ENCODE measurements around the gene SUZ12. TPM values are rescaled to one million over a fixed set of nuclear protein-coding genes. Genes with fewer than 3 reads are reported as not detected.

SUZ12 gene
- total and polyA plus RNA-seq, 9 of the 15 experiments (the other 6 are each of a cell fraction or from before 2014, with no cell fraction given), result 19.5 to 64.3 (median 47.2) TPM

GRCh38 chr17:32006957-32007462, 70.2 kb downstream of the SUZ12 start, which contains the start of gene LRRC37B (continued):
- TF ChIP-seq SPI1 (IDR thresholded peaks at IDR 0.05; ENCODE audit: borderline replicate concordance, low read depth, low read length) (no peak), NRF1 (conservative IDR thresholded peaks at IDR 0.05 in 1 of 2, IDR thresholded peaks at IDR 0.05 in 1 of 2) (peak; percentile 39 to 54; a peak in 3 of 4 replicates), CBX5 (IDR thresholded peaks at IDR 0.05; ENCODE audit: borderline replicate concordance, low read depth) (no peak), PRMT5 (CRISPR knock-in tag; IDR thresholded peaks at IDR 0.05) (no peak), CTBP1 (IDR thresholded peaks at IDR 0.05; ENCODE audit: borderline replicate concordance) (peak; percentile 76), HCFC1 (IDR thresholded peaks at IDR 0.05; ENCODE audit: low read depth, low read length) (peak; percentile 28; the same call in 1 of the 2 replicates), IRF1 (CRISPR knock-in tag; IDR thresholded peaks at IDR 0.05; ENCODE audit: borderline replicate concordance) (no peak), HMGXB4 (CRISPR knock-in tag; IDR thresholded peaks at IDR 0.05) (peak; percentile 86; the same call in 1 of the 2 replicates), DACH1 (IDR thresholded peaks at IDR 0.05; ENCODE audit: partially characterized antibody) (peak; percentile 46), MIER1 (IDR thresholded peaks at IDR 0.05; ENCODE audit: low read depth) (no peak)
- TF ChIP-seq, protein P1, sequence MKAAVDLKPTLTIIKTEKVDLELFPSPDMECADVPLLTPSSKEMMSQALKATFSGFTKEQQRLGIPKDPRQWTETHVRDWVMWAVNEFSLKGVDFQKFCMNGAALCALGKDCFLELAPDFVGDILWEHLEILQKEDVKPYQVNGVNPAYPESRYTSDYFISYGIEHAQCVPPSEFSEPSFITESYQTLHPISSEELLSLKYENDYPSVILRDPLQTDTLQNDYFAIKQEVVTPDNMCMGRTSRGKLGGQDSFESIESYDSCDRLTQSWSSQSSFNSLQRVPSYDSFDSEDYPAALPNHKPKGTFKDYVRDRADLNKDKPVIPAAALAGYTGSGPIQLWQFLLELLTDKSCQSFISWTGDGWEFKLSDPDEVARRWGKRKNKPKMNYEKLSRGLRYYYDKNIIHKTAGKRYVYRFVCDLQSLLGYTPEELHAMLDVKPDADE (conservative IDR thresholded peaks at IDR 0.05; ENCODE audit: control insufficient read depth, low read depth, low read length), result no peak
- TF ChIP-seq, protein P2, sequence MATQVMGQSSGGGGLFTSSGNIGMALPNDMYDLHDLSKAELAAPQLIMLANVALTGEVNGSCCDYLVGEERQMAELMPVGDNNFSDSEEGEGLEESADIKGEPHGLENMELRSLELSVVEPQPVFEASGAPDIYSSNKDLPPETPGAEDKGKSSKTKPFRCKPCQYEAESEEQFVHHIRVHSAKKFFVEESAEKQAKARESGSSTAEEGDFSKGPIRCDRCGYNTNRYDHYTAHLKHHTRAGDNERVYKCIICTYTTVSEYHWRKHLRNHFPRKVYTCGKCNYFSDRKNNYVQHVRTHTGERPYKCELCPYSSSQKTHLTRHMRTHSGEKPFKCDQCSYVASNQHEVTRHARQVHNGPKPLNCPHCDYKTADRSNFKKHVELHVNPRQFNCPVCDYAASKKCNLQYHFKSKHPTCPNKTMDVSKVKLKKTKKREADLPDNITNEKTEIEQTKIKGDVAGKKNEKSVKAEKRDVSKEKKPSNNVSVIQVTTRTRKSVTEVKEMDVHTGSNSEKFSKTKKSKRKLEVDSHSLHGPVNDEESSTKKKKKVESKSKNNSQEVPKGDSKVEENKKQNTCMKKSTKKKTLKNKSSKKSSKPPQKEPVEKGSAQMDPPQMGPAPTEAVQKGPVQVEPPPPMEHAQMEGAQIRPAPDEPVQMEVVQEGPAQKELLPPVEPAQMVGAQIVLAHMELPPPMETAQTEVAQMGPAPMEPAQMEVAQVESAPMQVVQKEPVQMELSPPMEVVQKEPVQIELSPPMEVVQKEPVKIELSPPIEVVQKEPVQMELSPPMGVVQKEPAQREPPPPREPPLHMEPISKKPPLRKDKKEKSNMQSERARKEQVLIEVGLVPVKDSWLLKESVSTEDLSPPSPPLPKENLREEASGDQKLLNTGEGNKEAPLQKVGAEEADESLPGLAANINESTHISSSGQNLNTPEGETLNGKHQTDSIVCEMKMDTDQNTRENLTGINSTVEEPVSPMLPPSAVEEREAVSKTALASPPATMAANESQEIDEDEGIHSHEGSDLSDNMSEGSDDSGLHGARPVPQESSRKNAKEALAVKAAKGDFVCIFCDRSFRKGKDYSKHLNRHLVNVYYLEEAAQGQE (IDR thresholded peaks at IDR 0.05; ENCODE audit: borderline replicate concordance), result peak; percentile 79
- TF ChIP-seq, protein P2 (CRISPR knock-in tag; IDR thresholded peaks at IDR 0.05; ENCODE audit: low read depth), result no peak
- TF ChIP-seq, protein P3, sequence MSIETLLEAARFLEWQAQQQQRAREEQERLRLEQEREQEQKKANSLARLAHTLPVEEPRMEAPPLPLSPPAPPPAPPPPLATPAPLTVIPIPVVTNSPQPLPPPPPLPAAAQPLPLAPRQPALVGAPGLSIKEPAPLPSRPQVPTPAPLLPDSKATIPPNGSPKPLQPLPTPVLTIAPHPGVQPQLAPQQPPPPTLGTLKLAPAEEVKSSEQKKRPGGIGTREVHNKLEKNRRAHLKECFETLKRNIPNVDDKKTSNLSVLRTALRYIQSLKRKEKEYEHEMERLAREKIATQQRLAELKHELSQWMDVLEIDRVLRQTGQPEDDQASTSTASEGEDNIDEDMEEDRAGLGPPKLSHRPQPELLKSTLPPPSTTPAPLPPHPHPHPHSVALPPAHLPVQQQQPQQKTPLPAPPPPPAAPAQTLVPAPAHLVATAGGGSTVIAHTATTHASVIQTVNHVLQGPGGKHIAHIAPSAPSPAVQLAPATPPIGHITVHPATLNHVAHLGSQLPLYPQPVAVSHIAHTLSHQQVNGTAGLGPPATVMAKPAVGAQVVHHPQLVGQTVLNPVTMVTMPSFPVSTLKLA (conservative IDR thresholded peaks at IDR 0.05), result peak; percentile 50 to 58; a peak in 3 of 4 replicates

All from K562 (cell line).